Lung (tissue), 12 donors: Measurements from ENCODE around the gene METTL2A. TPM values are rescaled to one million over a fixed set of nuclear protein-coding genes. Genes with fewer than 3 reads are reported as not detected.
"Not testable (repeated sequence)": the region's sequence is repeated elsewhere in the genome, so short reads cannot be mapped to it uniquely, and the experiment has no call there.

Source experiments
- ATAC-seq: fragments of 200-7000 bp; cut with Tn5 transposase; one replicate; pipeline ENCODE4 v1.9.1; 2020; ENCODE audit warnings: moderate number of reproducible peaks; ENCODE audit not compliant: insufficient read depth, low FRiP score
- DNase-seq, 3 donors: peaks; one replicate each; pipeline ENCODE4 v3.0.0-alpha.2; 2013 to 2017
- H3K27ac ChIP-seq, 2 donors: one replicate each; pipeline ENCODE4 v1.5.1; 2013; ENCODE audit warnings: mild to moderate bottlenecking in 2 of 2, moderate library complexity in 2 of 2, control low read depth in 1 of 2, inconsistent platforms in 1 of 2, low read depth in 1 of 2, low read length in 1 of 2
- H3K27me3 ChIP-seq, 3 donors: one replicate each; pipeline ENCODE4 v1.5.1; 2013; ENCODE audit warnings: low read length in 2 of 3; ENCODE audit not compliant: control insufficient read depth in 3 of 3, insufficient read depth in 3 of 3
- H3K36me3 ChIP-seq, 4 donors: one replicate each; pipeline ENCODE4 v1.5.1; 2013; ENCODE audit warnings: low read length in 4 of 4, mild to moderate bottlenecking in 1 of 4, moderate library complexity in 1 of 4; ENCODE audit not compliant: control insufficient read depth in 4 of 4, insufficient read depth in 4 of 4
- H3K4me1 ChIP-seq, 5 donors: one replicate each; pipeline ENCODE4 v1.5.1; 2013; ENCODE audit warnings: low read length in 5 of 5, mild to moderate bottlenecking in 2 of 5, moderate library complexity in 1 of 5; ENCODE audit not compliant: control insufficient read depth in 5 of 5, insufficient read depth in 5 of 5
- H3K4me3 ChIP-seq: one replicate; pipeline ENCODE4 v1.5.1; 2013; ENCODE audit warnings: mild to moderate bottlenecking, control low read depth, moderate library complexity
- H3K9ac ChIP-seq, 2 donors: one replicate each; pipeline ENCODE4 v1.5.1; 2013; ENCODE audit warnings: low read length in 2 of 2, control low read depth in 1 of 2; ENCODE audit not compliant: insufficient read depth in 1 of 2
- H3K9me3 ChIP-seq, 4 donors: one replicate each; pipeline ENCODE4 v1.5.1; 2013; ENCODE audit warnings: low read length in 3 of 4, mild to moderate bottlenecking in 1 of 4, moderate library complexity in 1 of 4; ENCODE audit not compliant: control insufficient read depth in 4 of 4, insufficient read depth in 3 of 4
- CTCF ChIP-seq: IDR thresholded peaks from 2 replicates; pipeline ENCODE4 v1.5.1; 2012; ENCODE audit warnings: mild to moderate bottlenecking; ENCODE audit errors: control extremely low read depth, extremely low read depth
- WGBS, 2 donors: extraction: QIAGEN DNeasy Blood & Tissue Kit; methylation state at CpG; one replicate each; pipeline ENCODE4 v1.1.7; 2013; 5-methylcytosine and 5-hydroxymethylcytosine counted together
- polyA plus RNA-seq, 2 donors: library from polyadenylated mRNA; stranded (reverse); fragments of 200-250 nt; gene quantifications; one replicate each; pipeline ENCODE4 v1.2.1, GENCODE V29; 2013
- total RNA-seq, 2 donors: library from RNA; depleted of rRNA in 1 of 2; stranded (reverse); fragments of >200 nt in 1 of 2; gene quantifications; one replicate each; pipeline ENCODE4 v1.2.1, GENCODE V29; 2014 to 2021
- donor health status: control.
- donor health status: control.
- donor health status: Bipolar disorder and iron deficiency.
- donor health status: healthy.
- donor health status: DM: yes; HTN: yes; CAD: no.

The METTL2A gene
- total and polyA plus RNA-seq, 4 donors, result 8.0 to 22.3 (median 15.5) TPM

- H3K36me3 ChIP-seq, result no peaks in the 10 kb centered on the region
- peaks cover 0 to 2% (median 2%) of the 10 kb centered on the region in 3 donors for H3K27me3 ChIP-seq
- no peak overlapping the region for H3K4me3 ChIP-seq
- no peaks in the 10 kb centered on the region for H3K4me1 ChIP-seq
- no peak for TF ChIP-seq CTCF
- no peak for DNase-seq
- H3K9ac ChIP-seq, result no peak overlapping the region
- ATAC-seq, result no peak
- H3K9me3 ChIP-seq, result no peaks in the 10 kb centered on the region
- 20 to 33% methylated on average over 1 of the region's 1 CpG for WGBS, 2 donors
- H3K27ac ChIP-seq, result no peak overlapping the region
Observed at GRCh38 chr17:62388856-62389255, 34.8 kb upstream of the METTL2A start.

GRCh38 chr17:62392908-62393307, 30.8 kb upstream of the METTL2A start:
- Histone ChIP-seq H3K9ac (no peak overlapping the region), H3K4me1 (no peaks in the 10 kb centered on the region), H3K27ac (no peak overlapping the region), H3K9me3 (no peaks in the 10 kb centered on the region), H3K36me3 (no peaks in the 10 kb centered on the region), H3K27me3 (peaks cover 0 to 2% (median 0%) of the 10 kb centered on the region in 3 donors), H3K4me3 (no peak overlapping the region)
- 90 to 93% methylated on average over 1 of the region's 1 CpG for WGBS, 2 donors
- no peak for TF ChIP-seq CTCF
- ATAC-seq, result no peak
- DNase-seq, result no peak

- Histone ChIP-seq H3K9me3 (no peaks in the 10 kb centered on the region), H3K27ac (no peak overlapping the region), H3K27me3 (peaks cover 0 to 2% (median 0%) of the 10 kb centered on the region in 3 donors), H3K9ac (no peak overlapping the region), H3K36me3 (no peaks in the 10 kb centered on the region), H3K4me1 (no peaks in the 10 kb centered on the region), H3K4me3 (no peak overlapping the region)
- whole genome bisulfite sequencing, 2 donors, result 90 to 91% methylated on average over 1 of the region's 1 CpG
- no peak for TF ChIP-seq CTCF
- no peak for ATAC-seq
- no peak for DNase-seq
Observed at GRCh38 chr17:62398891-62399290, 24.8 kb upstream of the METTL2A start.

GRCh38 chr17:62405451-62405850, 18.2 kb upstream of the METTL2A start:
- DNase-seq, result no peak
- H3K27ac ChIP-seq, result no peak overlapping the region
- no peak overlapping the region for H3K9ac ChIP-seq
- no peaks in the 10 kb centered on the region for H3K36me3 ChIP-seq
- H3K9me3 ChIP-seq, result no peaks in the 10 kb centered on the region
- ATAC-seq, result no peak
- WGBS, 2 donors, result 46 to 56% methylated on average over 2 of the region's 2 CpGs
- TF ChIP-seq CTCF, result no peak
- no peak overlapping the region for H3K4me3 ChIP-seq
- H3K4me1 ChIP-seq, result no peaks in the 10 kb centered on the region
- peaks cover 0 to 5% (median 2%) of the 10 kb centered on the region in 3 donors for H3K27me3 ChIP-seq

- not testable (repeated sequence) for ATAC-seq, H3K9me3 ChIP-seq, H3K4me3 ChIP-seq, H3K36me3 ChIP-seq, DNase-seq, H3K27ac ChIP-seq, H3K27me3 ChIP-seq, H3K4me1 ChIP-seq, H3K9ac ChIP-seq
- 75 to 78% methylated on average over 1 of the region's 1 CpG for WGBS, 2 donors
Observed at GRCh38 chr17:62413090-62413489, 10.6 kb upstream of the METTL2A start.

- H3K9me3 ChIP-seq, H3K27me3 ChIP-seq, H3K27ac ChIP-seq, H3K4me3 ChIP-seq, DNase-seq, H3K9ac ChIP-seq, H3K4me1 ChIP-seq, H3K36me3 ChIP-seq, ATAC-seq: not testable (repeated sequence)
- 80 to 100% methylated on average over 1 to 2 of the region's 2 CpGs for WGBS, 2 donors
Observed at GRCh38 chr17:62426214-62426613, 2.5 kb downstream of the METTL2A start.
